ENCODE results near the gene FYN. TPM values are rescaled to one million over a fixed set of nuclear protein-coding genes. Genes with fewer than 3 reads are reported as not detected.

FYN gene
- polyA plus RNA-seq, 1 donor (not counting 4 experiments of a cell fraction or from before 2014, with no cell fraction given), result 24.7 TPM

- Histone ChIP-seq H3K9me1 (ENCODE audit: control insufficient read depth, extremely low read depth, insufficient read depth, low read length) (no peaks in the 10 kb centered on the region), H3K27me3 (ENCODE audit: control insufficient read depth, extremely low read depth, insufficient read depth, low read length) (no peaks in the 10 kb centered on the region), H4K20me1 (ENCODE audit: control insufficient read depth, extremely low read depth, insufficient read depth, low read length) (no peaks in the 10 kb centered on the region), H3K27ac (ENCODE audit: control insufficient read depth, insufficient read depth, low read length) (no peak overlapping the region), H3K9ac (ENCODE audit: control insufficient read depth, extremely low read depth, insufficient read depth, low read length) (no peak overlapping the region), H2AFZ (ENCODE audit: control insufficient read depth, low read length) (no peak overlapping the region), H3K4me1 (ENCODE audit: control insufficient read depth, extremely low read depth, insufficient read depth, low read length) (peaks cover 31% of the 10 kb centered on the region), H3K9me3 (ENCODE audit: control insufficient read depth, low read depth, low read length) (no peaks in the 10 kb centered on the region), H3K4me3 (ENCODE audit: control insufficient read depth in 2 of 3, extremely low read depth in 1 of 3, insufficient read depth in 2 of 3, low read depth in 1 of 3, low read length in 3 of 3) (no peak overlapping the region), H3K4me2 (ENCODE audit: control insufficient read depth, extremely low read depth, insufficient read depth, low read depth, low read length) (no peak overlapping the region), H3K79me2 (ENCODE audit: control insufficient read depth, insufficient read depth, low read length) (no peaks in the 10 kb centered on the region), H3K36me3 (ENCODE audit: control insufficient read depth in 2 of 2, extremely low read depth in 1 of 2, insufficient read depth in 2 of 2, low read length in 2 of 2) (peaks cover 2 to 7% of the 10 kb centered on the region in 2 experiments)
- FAIRE-seq, result no peak
- TF ChIP-seq, protein P1, sequence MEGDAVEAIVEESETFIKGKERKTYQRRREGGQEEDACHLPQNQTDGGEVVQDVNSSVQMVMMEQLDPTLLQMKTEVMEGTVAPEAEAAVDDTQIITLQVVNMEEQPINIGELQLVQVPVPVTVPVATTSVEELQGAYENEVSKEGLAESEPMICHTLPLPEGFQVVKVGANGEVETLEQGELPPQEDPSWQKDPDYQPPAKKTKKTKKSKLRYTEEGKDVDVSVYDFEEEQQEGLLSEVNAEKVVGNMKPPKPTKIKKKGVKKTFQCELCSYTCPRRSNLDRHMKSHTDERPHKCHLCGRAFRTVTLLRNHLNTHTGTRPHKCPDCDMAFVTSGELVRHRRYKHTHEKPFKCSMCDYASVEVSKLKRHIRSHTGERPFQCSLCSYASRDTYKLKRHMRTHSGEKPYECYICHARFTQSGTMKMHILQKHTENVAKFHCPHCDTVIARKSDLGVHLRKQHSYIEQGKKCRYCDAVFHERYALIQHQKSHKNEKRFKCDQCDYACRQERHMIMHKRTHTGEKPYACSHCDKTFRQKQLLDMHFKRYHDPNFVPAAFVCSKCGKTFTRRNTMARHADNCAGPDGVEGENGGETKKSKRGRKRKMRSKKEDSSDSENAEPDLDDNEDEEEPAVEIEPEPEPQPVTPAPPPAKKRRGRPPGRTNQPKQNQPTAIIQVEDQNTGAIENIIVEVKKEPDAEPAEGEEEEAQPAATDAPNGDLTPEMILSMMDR (optimal IDR thresholded peaks at IDR 0.05 in 1 of 3, IDR thresholded peaks at IDR 0.05 in 1 of 3, conservative IDR thresholded peaks at IDR 0.05 in 1 of 3; ENCODE audit: extremely low read depth in 1 of 3, insufficient read depth in 2 of 3, low read length in 3 of 3), result no peak
- no peak for TF ChIP-seq EZH2 (IDR thresholded peaks at IDR 0.05; ENCODE audit: low read length)
- DNase-seq (ENCODE audit: low read depth, low spot score), result no peak
- dilution Hi-C loops (cut with MboI; ENCODE audit: extremely low pct_ligation_motif_present, low sequenced_read_pairs), result no loop called here
These were observed 62.7 kb downstream of the FYN start for GRCh38 chr6:111810294-111811131.

DNA sequence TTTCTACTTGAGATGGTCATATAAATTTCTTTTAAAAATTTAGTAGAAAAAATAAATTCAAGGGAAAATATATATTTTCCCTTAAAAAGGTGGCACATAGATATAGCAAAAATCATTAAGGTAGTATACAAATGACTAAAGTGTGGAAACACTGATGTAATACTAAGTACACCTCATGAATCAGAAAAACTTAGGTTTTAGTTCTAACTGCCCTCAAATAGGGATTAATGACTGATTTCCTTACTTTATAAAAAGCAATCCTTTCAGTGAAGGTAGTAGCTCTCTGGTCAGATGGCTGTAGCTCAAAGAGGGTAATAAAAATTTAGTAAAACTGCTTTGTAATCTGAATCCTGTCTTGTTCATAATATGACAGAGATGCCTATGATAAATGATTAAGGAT, 63.5 kb downstream of the FYN start:
- Histone ChIP-seq H3K9me3 (ENCODE audit: control insufficient read depth, low read depth, low read length) (no peaks in the 10 kb centered on the region), H3K79me2 (ENCODE audit: control insufficient read depth, insufficient read depth, low read length) (no peaks in the 10 kb centered on the region), H2AFZ (ENCODE audit: control insufficient read depth, low read length) (no peak overlapping the region), H3K4me2 (ENCODE audit: control insufficient read depth, extremely low read depth, insufficient read depth, low read depth, low read length) (no peak overlapping the region), H3K4me3 (ENCODE audit: control insufficient read depth in 2 of 3, extremely low read depth in 1 of 3, insufficient read depth in 2 of 3, low read depth in 1 of 3, low read length in 3 of 3) (no peak overlapping the region), H3K4me1 (ENCODE audit: control insufficient read depth, extremely low read depth, insufficient read depth, low read length) (peaks cover 31% of the 10 kb centered on the region), H3K27me3 (ENCODE audit: control insufficient read depth, extremely low read depth, insufficient read depth, low read length) (no peaks in the 10 kb centered on the region), H3K36me3 (ENCODE audit: control insufficient read depth in 2 of 2, extremely low read depth in 1 of 2, insufficient read depth in 2 of 2, low read length in 2 of 2) (peaks cover 2 to 7% of the 10 kb centered on the region in 2 experiments), H3K9ac (ENCODE audit: control insufficient read depth, extremely low read depth, insufficient read depth, low read length) (no peak overlapping the region), H4K20me1 (ENCODE audit: control insufficient read depth, extremely low read depth, insufficient read depth, low read length) (no peaks in the 10 kb centered on the region), H3K27ac (ENCODE audit: control insufficient read depth, insufficient read depth, low read length) (no peak overlapping the region), H3K9me1 (ENCODE audit: control insufficient read depth, extremely low read depth, insufficient read depth, low read length) (no peaks in the 10 kb centered on the region)
- FAIRE-seq, result no peak
- dilution Hi-C loops (cut with MboI; ENCODE audit: extremely low pct_ligation_motif_present, low sequenced_read_pairs), result no loop called here
- TF ChIP-seq, protein P1 (optimal IDR thresholded peaks at IDR 0.05 in 1 of 3, IDR thresholded peaks at IDR 0.05 in 1 of 3, conservative IDR thresholded peaks at IDR 0.05 in 1 of 3; ENCODE audit: extremely low read depth in 1 of 3, insufficient read depth in 2 of 3, low read length in 3 of 3), result no peak
- TF ChIP-seq EZH2 (IDR thresholded peaks at IDR 0.05; ENCODE audit: low read length), result no peak
- DNase-seq (ENCODE audit: low read depth, low spot score), result no peak
